K562 (cell line): ENCODE data around the gene F12. TPM values are rescaled to one million over a fixed set of nuclear protein-coding genes. Genes with fewer than 3 reads are reported as not detected.

Source experiments
- BMI1 ChIP-seq: fragments of 150-350 bp; IDR thresholded peaks from 2 replicates; pipeline ENCODE4 v1.6.1; 2014; ENCODE audit warnings: low read length
- CREB1 ChIP-seq, 2 experiments: sonication (generic) in 1 of 2; formaldehyde crosslinking in 1 of 2; IDR thresholded peaks; 2 replicates each; pipeline versions ENCODE4 v1.6.1 to v1.8.0; 2012 to 2022; ENCODE audit warnings: inconsistent platforms in 1 of 2, mild to moderate bottlenecking in 1 of 2, missing genetic modification reagents in 1 of 2, moderate library complexity in 1 of 2
- ELF2 ChIP-seq: fragments of 250-450 bp; sonication (Bioruptor Pico); IDR thresholded peaks from 2 replicates; pipeline ENCODE4 v1.5.0; 2021; ENCODE audit warnings: mild to moderate bottlenecking
- PPARD ChIP-seq: fragments of 250-450 bp; sonication (Bioruptor Pico); IDR thresholded peaks from 2 replicates; pipeline ENCODE4 v1.8.0; 2022; ENCODE audit warnings: inconsistent platforms, mild to moderate bottlenecking, moderate library complexity
- ZNF165 ChIP-seq: fragments of 250-450 bp; sonication (Bioruptor Pico); IDR thresholded peaks from 2 replicates; pipeline ENCODE4 v1.4.0; 2020; ENCODE audit warnings: borderline replicate concordance
- ZNF778 ChIP-seq: fragments of 450-650 bp; formaldehyde crosslinking; IDR thresholded peaks from 2 replicates; pipeline ENCODE4 v1.4.0; 2020; ENCODE audit warnings: mild to moderate bottlenecking, moderate library complexity
- polyA plus RNA-seq, 8 experiments: library from polyadenylated mRNA; depleted of rRNA in 4 of 8; stranded (reverse) in 5 of 8; unstranded in 3 of 8; fragments of >200 nt; fragmentation: Nextera tagmentation in 2 of 8; fragmentation: Illumina TruSeq in 1 of 8; extraction: Ambion mirVana in 2 of 8; extraction: Trizol in 1 of 8; gene quantifications; 2 replicates each; pipeline versions ENCODE4 v1.2.1 to v1.2.3, GENCODE V29; 2011 to 2014; ENCODE audit warnings: inconsistent platforms in 1 of 8, missing spikeins in 1 of 8
- total RNA-seq, 7 experiments: library from RNA; depleted of rRNA in 6 of 7; stranded (reverse); fragments of >200 nt in 6 of 7; fragmentation: Illumina TruSeq in 2 of 7; extraction: Trizol in 2 of 7; gene quantifications; 2 replicates each; pipeline versions ENCODE4 v1.2.1 to v1.2.3, GENCODE V29; 2011 to 2021; ENCODE audit warnings: low replicate concordance in 1 of 7
- TF ChIP-seq, protein P1 (sequence below): sonication (generic); formaldehyde crosslinking; IDR thresholded peaks from 2 replicates; pipeline ENCODE4 v1.8.1; 2023; ENCODE audit warnings: missing genetic modification reagents, mild to moderate bottlenecking, borderline replicate concordance
- TF ChIP-seq, protein P2 (sequence below), 2 experiments: fragments of 450-650 bp; formaldehyde crosslinking in 1 of 2; IDR thresholded peaks; 2 replicates each; pipeline versions ENCODE4 v1.4.0 to v1.6.1; 2014 to 2020; ENCODE audit warnings: mild to moderate bottlenecking in 2 of 2, borderline replicate concordance in 1 of 2, low read depth in 1 of 2
- TF ChIP-seq, protein P3 (sequence below): fragments of 150-350 bp; IDR thresholded peaks from 2 replicates; pipeline ENCODE4 v1.6.1; 2014; ENCODE audit warnings: low read depth, mild to moderate bottlenecking, low read length, borderline replicate concordance

Gene F12
- total and polyA plus RNA-seq, 9 of the 15 experiments (the other 6 are each of a cell fraction or from before 2014, with no cell fraction given) = 0.59 to 18.3 (median 3.6) TPM

DNA sequence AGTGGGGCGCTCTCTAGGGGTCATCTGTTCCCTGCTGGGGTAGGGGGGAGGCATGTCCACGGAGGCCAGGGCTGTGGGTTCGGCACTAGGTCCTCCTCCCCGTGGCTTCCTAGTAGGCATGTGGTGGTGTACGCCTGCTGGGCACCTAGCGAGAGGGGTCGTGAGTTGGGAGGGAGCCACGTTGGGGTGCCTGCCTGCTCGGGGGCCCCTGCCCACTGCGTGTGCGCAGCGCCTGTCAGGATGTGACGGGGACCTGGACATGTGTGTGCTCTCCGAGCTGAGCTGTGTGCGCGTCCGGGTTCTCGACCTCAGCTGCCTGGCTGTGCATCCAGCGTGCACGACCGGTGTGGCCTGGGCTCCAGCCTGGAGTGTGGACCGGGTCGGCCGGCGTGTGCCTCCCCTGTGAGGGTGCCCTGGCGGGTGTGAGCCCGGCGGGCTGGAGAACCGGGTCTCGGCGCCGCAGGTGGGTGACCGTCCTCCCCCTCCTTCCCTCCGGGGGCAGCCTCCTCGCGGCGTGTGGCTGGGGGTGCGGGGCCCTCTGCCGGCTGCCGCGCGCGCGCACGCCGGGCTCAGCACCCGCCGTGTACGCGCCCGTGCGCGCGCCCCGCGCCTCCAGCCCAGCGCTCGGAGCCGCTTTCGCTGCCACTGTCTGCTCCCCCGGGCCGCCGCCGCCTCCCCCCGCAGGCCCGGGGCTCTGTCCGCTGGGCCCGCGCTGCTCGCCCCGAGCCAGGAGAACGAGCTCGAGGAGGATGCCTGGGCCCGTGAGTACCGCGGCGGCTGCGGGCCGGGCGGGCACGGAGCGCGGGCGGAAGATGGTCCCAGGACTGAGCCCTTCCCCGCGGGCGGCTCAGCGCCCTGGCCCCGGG, 37.1 kb upstream of the F12 start, which contains the start of gene PRR7 (continued):
- TF ChIP-seq, protein P1, sequence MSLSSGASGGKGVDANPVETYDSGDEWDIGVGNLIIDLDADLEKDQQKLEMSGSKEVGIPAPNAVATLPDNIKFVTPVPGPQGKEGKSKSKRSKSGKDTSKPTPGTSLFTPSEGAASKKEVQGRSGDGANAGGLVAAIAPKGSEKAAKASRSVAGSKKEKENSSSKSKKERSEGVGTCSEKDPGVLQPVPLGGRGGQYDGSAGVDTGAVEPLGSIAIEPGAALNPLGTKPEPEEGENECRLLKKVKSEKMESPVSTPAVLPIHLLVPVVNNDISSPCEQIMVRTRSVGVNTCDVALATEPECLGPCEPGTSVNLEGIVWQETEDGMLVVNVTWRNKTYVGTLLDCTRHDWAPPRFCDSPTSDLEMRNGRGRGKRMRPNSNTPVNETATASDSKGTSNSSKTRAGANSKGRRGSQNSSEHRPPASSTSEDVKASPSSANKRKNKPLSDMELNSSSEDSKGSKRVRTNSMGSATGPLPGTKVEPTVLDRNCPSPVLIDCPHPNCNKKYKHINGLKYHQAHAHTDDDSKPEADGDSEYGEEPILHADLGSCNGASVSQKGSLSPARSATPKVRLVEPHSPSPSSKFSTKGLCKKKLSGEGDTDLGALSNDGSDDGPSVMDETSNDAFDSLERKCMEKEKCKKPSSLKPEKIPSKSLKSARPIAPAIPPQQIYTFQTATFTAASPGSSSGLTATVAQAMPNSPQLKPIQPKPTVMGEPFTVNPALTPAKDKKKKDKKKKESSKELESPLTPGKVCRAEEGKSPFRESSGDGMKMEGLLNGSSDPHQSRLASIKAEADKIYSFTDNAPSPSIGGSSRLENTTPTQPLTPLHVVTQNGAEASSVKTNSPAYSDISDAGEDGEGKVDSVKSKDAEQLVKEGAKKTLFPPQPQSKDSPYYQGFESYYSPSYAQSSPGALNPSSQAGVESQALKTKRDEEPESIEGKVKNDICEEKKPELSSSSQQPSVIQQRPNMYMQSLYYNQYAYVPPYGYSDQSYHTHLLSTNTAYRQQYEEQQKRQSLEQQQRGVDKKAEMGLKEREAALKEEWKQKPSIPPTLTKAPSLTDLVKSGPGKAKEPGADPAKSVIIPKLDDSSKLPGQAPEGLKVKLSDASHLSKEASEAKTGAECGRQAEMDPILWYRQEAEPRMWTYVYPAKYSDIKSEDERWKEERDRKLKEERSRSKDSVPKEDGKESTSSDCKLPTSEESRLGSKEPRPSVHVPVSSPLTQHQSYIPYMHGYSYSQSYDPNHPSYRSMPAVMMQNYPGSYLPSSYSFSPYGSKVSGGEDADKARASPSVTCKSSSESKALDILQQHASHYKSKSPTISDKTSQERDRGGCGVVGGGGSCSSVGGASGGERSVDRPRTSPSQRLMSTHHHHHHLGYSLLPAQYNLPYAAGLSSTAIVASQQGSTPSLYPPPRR (CRISPR knock-in tag) = no peak
- TF ChIP-seq, protein P2, sequence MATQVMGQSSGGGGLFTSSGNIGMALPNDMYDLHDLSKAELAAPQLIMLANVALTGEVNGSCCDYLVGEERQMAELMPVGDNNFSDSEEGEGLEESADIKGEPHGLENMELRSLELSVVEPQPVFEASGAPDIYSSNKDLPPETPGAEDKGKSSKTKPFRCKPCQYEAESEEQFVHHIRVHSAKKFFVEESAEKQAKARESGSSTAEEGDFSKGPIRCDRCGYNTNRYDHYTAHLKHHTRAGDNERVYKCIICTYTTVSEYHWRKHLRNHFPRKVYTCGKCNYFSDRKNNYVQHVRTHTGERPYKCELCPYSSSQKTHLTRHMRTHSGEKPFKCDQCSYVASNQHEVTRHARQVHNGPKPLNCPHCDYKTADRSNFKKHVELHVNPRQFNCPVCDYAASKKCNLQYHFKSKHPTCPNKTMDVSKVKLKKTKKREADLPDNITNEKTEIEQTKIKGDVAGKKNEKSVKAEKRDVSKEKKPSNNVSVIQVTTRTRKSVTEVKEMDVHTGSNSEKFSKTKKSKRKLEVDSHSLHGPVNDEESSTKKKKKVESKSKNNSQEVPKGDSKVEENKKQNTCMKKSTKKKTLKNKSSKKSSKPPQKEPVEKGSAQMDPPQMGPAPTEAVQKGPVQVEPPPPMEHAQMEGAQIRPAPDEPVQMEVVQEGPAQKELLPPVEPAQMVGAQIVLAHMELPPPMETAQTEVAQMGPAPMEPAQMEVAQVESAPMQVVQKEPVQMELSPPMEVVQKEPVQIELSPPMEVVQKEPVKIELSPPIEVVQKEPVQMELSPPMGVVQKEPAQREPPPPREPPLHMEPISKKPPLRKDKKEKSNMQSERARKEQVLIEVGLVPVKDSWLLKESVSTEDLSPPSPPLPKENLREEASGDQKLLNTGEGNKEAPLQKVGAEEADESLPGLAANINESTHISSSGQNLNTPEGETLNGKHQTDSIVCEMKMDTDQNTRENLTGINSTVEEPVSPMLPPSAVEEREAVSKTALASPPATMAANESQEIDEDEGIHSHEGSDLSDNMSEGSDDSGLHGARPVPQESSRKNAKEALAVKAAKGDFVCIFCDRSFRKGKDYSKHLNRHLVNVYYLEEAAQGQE (IDR thresholded peaks at IDR 0.05; ENCODE audit: borderline replicate concordance) = peak; percentile 40; the same call in 1 of the 2 replicates
- TF ChIP-seq, protein P2 (CRISPR knock-in tag; IDR thresholded peaks at IDR 0.05; ENCODE audit: low read depth) = peak; percentile 83
- no peak for TF ChIP-seq ZNF165 (CRISPR knock-in tag)
- TF ChIP-seq CREB1 (IDR thresholded peaks at IDR 0.05) = no peak
- no peak for TF ChIP-seq CREB1 (CRISPR knock-in tag; IDR thresholded peaks at IDR 0.05)
- peak; percentile 72 for TF ChIP-seq ELF2 (CRISPR knock-in tag)
- TF ChIP-seq, protein P3, sequence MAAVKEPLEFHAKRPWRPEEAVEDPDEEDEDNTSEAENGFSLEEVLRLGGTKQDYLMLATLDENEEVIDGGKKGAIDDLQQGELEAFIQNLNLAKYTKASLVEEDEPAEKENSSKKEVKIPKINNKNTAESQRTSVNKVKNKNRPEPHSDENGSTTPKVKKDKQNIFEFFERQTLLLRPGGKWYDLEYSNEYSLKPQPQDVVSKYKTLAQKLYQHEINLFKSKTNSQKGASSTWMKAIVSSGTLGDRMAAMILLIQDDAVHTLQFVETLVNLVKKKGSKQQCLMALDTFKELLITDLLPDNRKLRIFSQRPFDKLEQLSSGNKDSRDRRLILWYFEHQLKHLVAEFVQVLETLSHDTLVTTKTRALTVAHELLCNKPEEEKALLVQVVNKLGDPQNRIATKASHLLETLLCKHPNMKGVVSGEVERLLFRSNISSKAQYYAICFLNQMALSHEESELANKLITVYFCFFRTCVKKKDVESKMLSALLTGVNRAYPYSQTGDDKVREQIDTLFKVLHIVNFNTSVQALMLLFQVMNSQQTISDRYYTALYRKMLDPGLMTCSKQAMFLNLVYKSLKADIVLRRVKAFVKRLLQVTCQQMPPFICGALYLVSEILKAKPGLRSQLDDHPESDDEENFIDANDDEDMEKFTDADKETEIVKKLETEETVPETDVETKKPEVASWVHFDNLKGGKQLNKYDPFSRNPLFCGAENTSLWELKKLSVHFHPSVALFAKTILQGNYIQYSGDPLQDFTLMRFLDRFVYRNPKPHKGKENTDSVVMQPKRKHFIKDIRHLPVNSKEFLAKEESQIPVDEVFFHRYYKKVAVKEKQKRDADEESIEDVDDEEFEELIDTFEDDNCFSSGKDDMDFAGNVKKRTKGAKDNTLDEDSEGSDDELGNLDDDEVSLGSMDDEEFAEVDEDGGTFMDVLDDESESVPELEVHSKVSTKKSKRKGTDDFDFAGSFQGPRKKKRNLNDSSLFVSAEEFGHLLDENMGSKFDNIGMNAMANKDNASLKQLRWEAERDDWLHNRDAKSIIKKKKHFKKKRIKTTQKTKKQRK = no peak
- TF ChIP-seq BMI1 = no peak
- TF ChIP-seq ZNF778 (CRISPR knock-in tag) = no peak
- no peak for TF ChIP-seq PPARD
